ENCODE measurements around the gene SPATA19.

SPATA19 gene

DNA sequence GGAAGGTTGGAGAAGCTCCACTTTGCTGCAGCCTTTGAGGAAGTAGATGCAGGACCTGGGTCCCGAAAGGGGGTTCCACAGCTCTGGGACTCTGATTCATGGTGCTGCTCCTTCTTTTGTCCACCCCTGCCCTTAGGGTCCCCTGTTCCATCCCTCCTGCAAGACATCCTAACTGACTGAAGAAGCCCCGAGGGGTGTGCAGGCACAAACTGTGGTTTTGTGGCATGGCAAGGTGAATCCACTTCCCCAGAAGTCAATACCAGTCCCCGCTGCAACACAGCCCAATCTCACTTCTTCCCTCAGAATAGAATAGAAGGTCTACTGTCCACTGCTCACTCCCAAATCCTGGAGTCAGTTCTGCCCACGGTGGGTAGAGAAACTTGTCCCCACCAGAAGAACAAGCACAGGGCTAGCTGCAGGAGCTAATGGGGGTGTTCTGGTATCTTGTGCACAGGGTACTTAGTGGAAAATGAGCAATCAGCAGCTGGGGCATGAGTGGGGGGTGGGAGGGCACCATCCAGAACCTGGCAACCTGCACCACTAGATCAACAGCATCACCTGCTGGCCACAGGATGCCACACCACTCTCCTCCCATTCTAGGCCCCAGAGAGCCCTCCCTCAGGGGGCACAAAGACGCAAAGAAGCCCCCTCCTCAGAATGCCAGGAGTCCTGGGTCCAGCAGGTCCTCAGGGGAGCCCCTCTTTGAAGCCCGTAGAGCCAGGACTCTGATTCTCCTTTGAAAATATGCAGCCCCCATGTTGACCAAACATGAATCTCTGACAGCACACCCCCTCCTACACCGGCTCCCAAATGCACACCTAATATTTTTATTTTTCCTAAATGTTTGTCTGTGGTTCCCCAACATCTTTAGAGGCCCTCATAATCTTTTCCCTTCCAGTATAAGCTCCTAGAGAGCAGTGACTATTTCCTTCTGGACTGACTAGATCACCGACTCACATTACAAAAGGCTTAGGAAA is 14.1 kb downstream of the SPATA19 start:
- TF ChIP-seq, protein P1, sequence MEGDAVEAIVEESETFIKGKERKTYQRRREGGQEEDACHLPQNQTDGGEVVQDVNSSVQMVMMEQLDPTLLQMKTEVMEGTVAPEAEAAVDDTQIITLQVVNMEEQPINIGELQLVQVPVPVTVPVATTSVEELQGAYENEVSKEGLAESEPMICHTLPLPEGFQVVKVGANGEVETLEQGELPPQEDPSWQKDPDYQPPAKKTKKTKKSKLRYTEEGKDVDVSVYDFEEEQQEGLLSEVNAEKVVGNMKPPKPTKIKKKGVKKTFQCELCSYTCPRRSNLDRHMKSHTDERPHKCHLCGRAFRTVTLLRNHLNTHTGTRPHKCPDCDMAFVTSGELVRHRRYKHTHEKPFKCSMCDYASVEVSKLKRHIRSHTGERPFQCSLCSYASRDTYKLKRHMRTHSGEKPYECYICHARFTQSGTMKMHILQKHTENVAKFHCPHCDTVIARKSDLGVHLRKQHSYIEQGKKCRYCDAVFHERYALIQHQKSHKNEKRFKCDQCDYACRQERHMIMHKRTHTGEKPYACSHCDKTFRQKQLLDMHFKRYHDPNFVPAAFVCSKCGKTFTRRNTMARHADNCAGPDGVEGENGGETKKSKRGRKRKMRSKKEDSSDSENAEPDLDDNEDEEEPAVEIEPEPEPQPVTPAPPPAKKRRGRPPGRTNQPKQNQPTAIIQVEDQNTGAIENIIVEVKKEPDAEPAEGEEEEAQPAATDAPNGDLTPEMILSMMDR (conservative IDR thresholded peaks at IDR 0.05; ENCODE audit: low read depth, low read length), result peak; percentile 12
- no peak overlapping the region for H3K4me3 ChIP-seq (ENCODE audit: low read depth, low read length)
- DNase-seq (ENCODE audit: low read depth), result no peak

DNA sequence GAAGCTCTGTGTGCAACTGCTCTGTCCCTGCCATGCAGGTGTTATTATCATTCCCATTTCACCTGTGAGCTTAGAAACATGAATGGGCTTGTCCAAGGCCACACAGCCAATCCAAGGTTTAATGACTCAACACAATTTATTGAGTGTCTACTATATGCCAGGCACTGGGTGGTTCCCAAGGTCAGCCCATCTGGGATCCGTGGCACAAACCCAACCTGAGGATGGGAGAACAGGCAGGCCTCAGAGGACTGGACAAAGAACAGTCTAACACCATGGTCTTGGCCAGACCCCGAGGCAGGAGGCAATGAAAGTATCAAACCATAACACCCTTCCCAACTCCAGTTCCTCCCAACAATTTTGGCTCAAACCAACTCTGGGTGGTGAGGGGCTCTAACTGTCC is 15.7 kb downstream of the SPATA19 start:
- H3K4me3 ChIP-seq (ENCODE audit: low read depth, low read length), result no peak overlapping the region
- no peak for DNase-seq (ENCODE audit: low read depth)
- TF ChIP-seq, protein P1 (conservative IDR thresholded peaks at IDR 0.05; ENCODE audit: low read depth, low read length), result no peak

GRCh38 chr11:133828871-133829270 is 16.4 kb downstream of the SPATA19 start:
- TF ChIP-seq, protein P1 (conservative IDR thresholded peaks at IDR 0.05; ENCODE audit: low read depth, low read length), result no peak
- DNase-seq (ENCODE audit: low read depth), result no peak
- no peak overlapping the region for H3K4me3 ChIP-seq (ENCODE audit: low read depth, low read length)

- TF ChIP-seq, protein P1 (conservative IDR thresholded peaks at IDR 0.05; ENCODE audit: low read depth, low read length), result no peak
- H3K4me3 ChIP-seq (ENCODE audit: low read depth, low read length), result no peak overlapping the region
- DNase-seq (ENCODE audit: low read depth), result no peak
Measured at GRCh38 chr11:133827556-133827955, 17.8 kb downstream of the SPATA19 start.

GRCh38 chr11:133826866-133827265 is 18.4 kb downstream of the SPATA19 start:
- no peak overlapping the region for H3K4me3 ChIP-seq (ENCODE audit: low read depth, low read length)
- DNase-seq (ENCODE audit: low read depth), result no peak
- TF ChIP-seq, protein P1 (conservative IDR thresholded peaks at IDR 0.05; ENCODE audit: low read depth, low read length), result no peak

DNA sequence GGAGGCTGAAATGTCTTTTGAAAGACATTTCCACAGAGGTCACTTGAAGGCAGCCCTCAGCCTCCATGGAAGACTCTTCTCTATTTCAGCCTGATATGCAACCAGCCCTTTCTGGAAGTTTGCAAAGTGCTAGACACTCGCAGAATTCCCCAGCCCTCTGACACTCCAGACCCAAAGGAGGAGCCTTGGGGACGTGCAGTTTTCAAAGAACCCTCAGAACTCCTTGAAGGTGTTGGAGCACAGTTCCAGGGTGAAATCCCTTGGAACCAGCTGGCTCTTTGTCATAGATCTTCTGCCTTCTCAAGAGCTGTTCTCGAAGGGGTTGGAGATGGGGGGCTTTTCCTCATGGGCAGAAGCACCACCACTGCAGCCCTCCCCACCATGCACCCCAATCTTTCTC is 19.6 kb downstream of the SPATA19 start:
- H3K4me3 ChIP-seq (ENCODE audit: low read depth, low read length), result no peak overlapping the region
- DNase-seq (ENCODE audit: low read depth), result no peak
- TF ChIP-seq, protein P1 (conservative IDR thresholded peaks at IDR 0.05; ENCODE audit: low read depth, low read length), result no peak

DNA sequence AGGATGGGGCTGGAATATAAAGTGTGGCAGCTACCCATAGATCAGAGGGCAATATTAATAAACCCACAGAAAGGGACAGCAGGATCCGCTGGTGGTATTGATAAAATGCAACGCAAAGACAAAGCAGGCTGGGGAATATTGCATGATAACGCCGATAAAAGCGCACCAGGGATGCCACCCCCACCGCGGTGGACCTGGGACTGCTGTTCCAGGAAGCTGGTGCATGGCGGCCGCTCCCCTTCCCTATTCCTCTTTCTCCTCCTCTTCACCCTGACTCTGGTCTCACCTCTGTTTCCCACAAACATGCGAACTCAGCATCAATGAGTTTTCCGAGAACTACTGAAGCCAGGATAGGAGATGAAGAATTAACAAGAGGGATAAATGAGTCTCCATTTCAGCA is 20.2 kb downstream of the SPATA19 start:
- no peak for DNase-seq (ENCODE audit: low read depth)
- no peak overlapping the region for H3K4me3 ChIP-seq (ENCODE audit: low read depth, low read length)
- TF ChIP-seq, protein P1 (conservative IDR thresholded peaks at IDR 0.05; ENCODE audit: low read depth, low read length), result no peak

Data from choroid plexus epithelial cell (primary cell).